ENCODE measurements around the gene NCEH1. TPM values are rescaled to one million over a fixed set of nuclear protein-coding genes. Genes with fewer than 3 reads are reported as not detected.

Gene NCEH1
- total and polyA plus RNA-seq, 2 of the 13 experiments (the other 11 are each of a cell fraction or from before 2014, with no cell fraction given): 12.9 to 21.4 TPM

GRCh38 chr3:172710664-172711453 is at the start of gene NCEH1 (continued):
- TF ChIP-seq, protein P1, sequence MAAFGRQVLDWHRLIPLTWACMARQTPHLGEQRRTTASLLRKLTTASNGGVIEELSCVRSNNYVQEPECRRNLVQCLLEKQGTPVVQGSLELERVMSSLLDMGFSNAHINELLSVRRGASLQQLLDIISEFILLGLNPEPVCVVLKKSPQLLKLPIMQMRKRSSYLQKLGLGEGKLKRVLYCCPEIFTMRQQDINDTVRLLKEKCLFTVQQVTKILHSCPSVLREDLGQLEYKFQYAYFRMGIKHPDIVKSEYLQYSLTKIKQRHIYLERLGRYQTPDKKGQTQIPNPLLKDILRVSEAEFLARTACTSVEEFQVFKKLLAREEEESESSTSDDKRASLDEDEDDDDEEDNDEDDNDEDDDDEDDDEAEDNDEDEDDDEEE (CRISPR knock-in tag; IDR thresholded peaks at IDR 0.05): peak; percentile 52; the same call in 1 of the 2 replicates
- TF ChIP-seq MED1 (CRISPR knock-in tag; IDR thresholded peaks at IDR 0.05) (peak; percentile 64; the same call in 1 of the 2 replicates), NRL (CRISPR knock-in tag; IDR thresholded peaks at IDR 0.05; ENCODE audit: borderline replicate concordance) (peak; percentile 89; the same call in 1 of the 2 replicates), ZNF800 (CRISPR knock-in tag; IDR thresholded peaks at IDR 0.05) (no peak), PHF21A (CRISPR knock-in tag; IDR thresholded peaks at IDR 0.05) (peak; percentile 68; the same call in 1 of the 2 replicates), CC2D1A (CRISPR knock-in tag; IDR thresholded peaks at IDR 0.05) (no peak), SMYD3 (CRISPR knock-in tag; IDR thresholded peaks at IDR 0.05) (0 out of 2 replicates have a peak, but pooled peaks have one; percentile 29), NFKBIZ (CRISPR knock-in tag; IDR thresholded peaks at IDR 0.05) (0 out of 2 replicates have a peak, but pooled peaks have one; percentile 77), ZNF331 (CRISPR knock-in tag; IDR thresholded peaks at IDR 0.05) (peak; percentile 72; the same call in 1 of the 2 replicates), ZNF660 (CRISPR knock-in tag; IDR thresholded peaks at IDR 0.05; ENCODE audit: borderline replicate concordance, low read depth) (no peak), HMGXB4 (CRISPR knock-in tag; IDR thresholded peaks at IDR 0.05; ENCODE audit: borderline replicate concordance in 1 of 2, low read depth in 1 of 2) (peak; percentile 93 to 94; a peak in 3 of 4 replicates), ERF (CRISPR knock-in tag; IDR thresholded peaks at IDR 0.05) (peak; percentile 55; the same call in 1 of the 2 replicates), ATF4 (CRISPR knock-in tag; IDR thresholded peaks at IDR 0.05) (no peak; a peak in 1 of 4 replicates), MEIS1 (CRISPR knock-in tag; IDR thresholded peaks at IDR 0.05; ENCODE audit: borderline replicate concordance) (no peak; the same call in 1 of the 2 replicates), FOXA3 (CRISPR knock-in tag; IDR thresholded peaks at IDR 0.05) (peak; percentile 30), ZSCAN31 (CRISPR knock-in tag; IDR thresholded peaks at IDR 0.05; ENCODE audit: low read depth) (peak; percentile 85), PLRG1 (conservative IDR thresholded peaks at IDR 0.05) (no peak), GATAD1 (CRISPR knock-in tag; IDR thresholded peaks at IDR 0.05) (peak; percentile 82), ZNF136 (CRISPR knock-in tag; IDR thresholded peaks at IDR 0.05; ENCODE audit: low read depth) (0 out of 2 replicates have a peak, but pooled peaks have one; percentile 77), HNF4G (IDR thresholded peaks at IDR 0.05; ENCODE audit: borderline replicate concordance, low read depth, low read length) (peak; percentile 25; the same call in 1 of the 2 replicates), HNF4G (CRISPR knock-in tag; IDR thresholded peaks at IDR 0.05; ENCODE audit: borderline replicate concordance, low read depth) (0 out of 2 replicates have a peak, but pooled peaks have one; percentile 13)
- TF ChIP-seq, protein P2, sequence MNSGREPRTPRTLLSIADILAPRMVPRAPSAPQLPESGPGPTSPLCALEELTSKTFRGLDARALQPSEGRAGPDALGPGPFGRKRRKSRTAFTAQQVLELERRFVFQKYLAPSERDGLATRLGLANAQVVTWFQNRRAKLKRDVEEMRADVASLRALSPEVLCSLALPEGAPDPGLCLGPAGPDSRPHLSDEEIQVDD (CRISPR knock-in tag; IDR thresholded peaks at IDR 0.05; ENCODE audit: borderline replicate concordance): 0 out of 2 replicates have a peak, but pooled peaks have one; percentile 29
